HG03469 (cell line): ENCODE data around the gene ENTPD1.
A peak's percentile ranks its signal among the peaks of the same experiment; 100 is the strongest.
"Not testable (repeated sequence)": the region's sequence is repeated elsewhere in the genome, so short reads cannot be mapped to it uniquely, and the experiment has no call there.

Source experiments
- ATAC-seq: cut with Tn5 transposase; IDR thresholded peaks from one replicate; pipeline ENCODE4 v1.9.1; 2021; ENCODE audit warnings: mild to moderate bottlenecking, moderate library complexity, moderate number of reproducible peaks; ENCODE audit not compliant: unreplicated experiment

The ENTPD1 gene

GRCh38 chr10:95756809-95757684 is 1.1 kb downstream of the ENTPD1 start:
- no peak for ATAC-seq

- peak; percentile 32 for ATAC-seq
Measured at GRCh38 chr10:95758351-95759025, 2.5 kb downstream of the ENTPD1 start.

- no peak for ATAC-seq
Measured at GRCh38 chr10:95759233-95759826, 3.4 kb downstream of the ENTPD1 start.

- no peak for ATAC-seq
Measured at GRCh38 chr10:95761939-95762492, 6.1 kb downstream of the ENTPD1 start.

GRCh38 chr10:95767884-95768556 is 12.1 kb downstream of the ENTPD1 start:
- ATAC-seq = peak; percentile 69

GRCh38 chr10:95770084-95770720 is 14.2 kb downstream of the ENTPD1 start:
- ATAC-seq = no peak

- not testable (repeated sequence) for ATAC-seq
Measured at GRCh38 chr10:95773454-95773853, 17.5 kb downstream of the ENTPD1 start.

- ATAC-seq = not testable (repeated sequence)
Measured at GRCh38 chr10:95777638-95778037, 21.7 kb downstream of the ENTPD1 start.

GRCh38 chr10:95782318-95782717 is 26.4 kb downstream of the ENTPD1 start:
- no peak for ATAC-seq

GRCh38 chr10:95783741-95784140 is 27.8 kb downstream of the ENTPD1 start:
- peak; percentile 36 for ATAC-seq

GRCh38 chr10:95784279-95784913 is 28.4 kb downstream of the ENTPD1 start:
- no peak for ATAC-seq

- ATAC-seq = no peak
Measured at GRCh38 chr10:95785317-95785716, 29.4 kb downstream of the ENTPD1 start.

- no peak for ATAC-seq
Measured at GRCh38 chr10:95785942-95786669, 30.1 kb downstream of the ENTPD1 start.

- no peak for ATAC-seq
Measured at GRCh38 chr10:95787447-95787846, 31.5 kb downstream of the ENTPD1 start.

- no peak for ATAC-seq
Measured at GRCh38 chr10:95788830-95789229, 32.9 kb downstream of the ENTPD1 start.

- no peak for ATAC-seq
Measured at GRCh38 chr10:95789902-95790301, 33.9 kb downstream of the ENTPD1 start.

- peak; percentile 25 for ATAC-seq
Measured at GRCh38 chr10:95790982-95791381, 35.0 kb downstream of the ENTPD1 start.

- no peak for ATAC-seq
Measured at GRCh38 chr10:95791425-95791979, 35.5 kb downstream of the ENTPD1 start.

- no peak for ATAC-seq
Measured at GRCh38 chr10:95792211-95792780, 36.3 kb downstream of the ENTPD1 start.
